ENCODE measurements around the gene RFC3. TPM values are rescaled to one million over a fixed set of nuclear protein-coding genes. Genes with fewer than 3 reads are reported as not detected.

RFC3 gene
- total RNA-seq = 10 to 100 TPM in 1 of 2 donors, 1 to 10 TPM in 1; 8.0 to 18.5 TPM
- polyA plus RNA-seq (ENCODE audit: insufficient read length in 6 of 6) = 10 to 100 TPM; 17.0 to 27.3 (median 22.1) TPM
- long read RNA-seq, donor 1, partial matches to known transcripts = 10 of 14 reads
- long read RNA-seq, donor 1, other reads (novel, unspliced or antisense) = 0 of 14 reads
- long read RNA-seq, donor 2, transcript RFC3-201 (9 exons, 2,402 nt) = major isoform, 7 of 13 reads
- long read RNA-seq, donor 2, partial matches to known transcripts = 6 of 13 reads
- long read RNA-seq, donor 2, other reads (novel, unspliced or antisense) = 0 of 13 reads
- long read RNA-seq, donor 3, transcript RFC3-201 (9 exons, 2,402 nt) = major isoform, 10 of 10 reads
- long read RNA-seq, donor 3, partial matches to known transcripts = 0 of 10 reads
- long read RNA-seq, donor 3, other reads (novel, unspliced or antisense) = 0 of 10 reads
- long read RNA-seq, donor 4, partial matches to known transcripts = 0 of 1 reads
- long read RNA-seq, donor 4, other reads (novel, unspliced or antisense) = 1 of 1 reads
- long read RNA-seq, donor 5, transcript RFC3-201 (9 exons, 2,402 nt) = major isoform, 5 of 12 reads
- long read RNA-seq, donor 5, partial matches to known transcripts = 6 of 12 reads
- long read RNA-seq, donor 5, other reads (novel, unspliced or antisense) = 0 of 12 reads
- long read RNA-seq, donor 6, transcript RFC3-201 (9 exons, 2,402 nt) = major isoform, 13 of 13 reads
- long read RNA-seq, donor 6, partial matches to known transcripts = 0 of 13 reads
- long read RNA-seq, donor 6, other reads (novel, unspliced or antisense) = 0 of 13 reads
- long read RNA-seq, donor 7, partial matches to known transcripts = 0 of 2 reads
- long read RNA-seq, donor 7, other reads (novel, unspliced or antisense) = 0 of 2 reads
- long read RNA-seq, donor 8, transcript RFC3-201 (9 exons, 2,402 nt) = major isoform, 7 of 7 reads
- long read RNA-seq, donor 8, partial matches to known transcripts = 0 of 7 reads
- long read RNA-seq, donor 8, other reads (novel, unspliced or antisense) = 0 of 7 reads
- long read RNA-seq, donor 9 = 0 reads
- long read RNA-seq, donor 10, partial matches to known transcripts = 1 of 1 reads
- long read RNA-seq, donor 10, other reads (novel, unspliced or antisense) = 0 of 1 reads
- long read RNA-seq, donor 11, partial matches to known transcripts = 0 of 5 reads
- long read RNA-seq, donor 11, other reads (novel, unspliced or antisense) = 0 of 5 reads
- long read RNA-seq, donor 12, partial matches to known transcripts = 0 of 4 reads
- long read RNA-seq, donor 12, other reads (novel, unspliced or antisense) = 0 of 4 reads

- H3K36me3 ChIP-seq = no peaks in the 10 kb centered on the region
- H3K27ac ChIP-seq = peak within 1 kb of the TSS; percentile 20 to 78
- intact Hi-C loops (cut with DNase I) = no loop called here
- DNase-seq (peak; percentile 95 to 97 (median 96)), ATAC-seq (peak; percentile 95)
- peak within 1 kb of the TSS; percentile 73 to 78 for H3K4me3 ChIP-seq
- H3K27me3 ChIP-seq = no peaks in the 10 kb centered on the region
- peaks cover 0 to 9% of the 10 kb centered on the region in 2 donors for H3K4me1 ChIP-seq
- H3K9me3 ChIP-seq = no peaks in the 10 kb centered on the region
- TF ChIP-seq CTCF (IDR thresholded peaks at IDR 0.05) = no peak
These were observed at the start of gene RFC3 for GRCh38 chr13:33817901-33818706. Gene RFC3, plus strand, starts transcription at chr13:33818149. Its CDS starts 30 bp downstream, at chr13:33818179.

GRCh38 chr13:33771296-33771695 lies 46.7 kb upstream of the RFC3 start:
- ATAC-seq = no peak
- no peak for DNase-seq
- H3K4me1 ChIP-seq = no peaks in the 10 kb centered on the region
- H3K27ac ChIP-seq = no peak overlapping the region
- intact Hi-C loops (cut with DNase I) = no loop called here
- H3K36me3 ChIP-seq = no peaks in the 10 kb centered on the region
- no peaks in the 10 kb centered on the region for H3K9me3 ChIP-seq
- H3K27me3 ChIP-seq = no peaks in the 10 kb centered on the region
- no peak for TF ChIP-seq CTCF (IDR thresholded peaks at IDR 0.05)
- H3K4me3 ChIP-seq = no peak overlapping the region

GRCh38 chr13:33773790-33774462 lies 44.0 kb upstream of the RFC3 start:
- Histone ChIP-seq H3K4me1 (no peaks in the 10 kb centered on the region), H3K27me3 (no peaks in the 10 kb centered on the region), H3K36me3 (no peaks in the 10 kb centered on the region), H3K4me3 (no peak overlapping the region), H3K27ac (no peak overlapping the region), H3K9me3 (no peaks in the 10 kb centered on the region)
- intact Hi-C loops (cut with DNase I) = no loop called here
- DNase-seq (no peak), ATAC-seq (no peak)
- no peak for TF ChIP-seq CTCF (IDR thresholded peaks at IDR 0.05)

- TF ChIP-seq CTCF (IDR thresholded peaks at IDR 0.05) = no peak
- Histone ChIP-seq H3K27me3 (no peaks in the 10 kb centered on the region), H3K27ac (no peak overlapping the region), H3K4me1 (no peaks in the 10 kb centered on the region), H3K36me3 (no peaks in the 10 kb centered on the region), H3K9me3 (no peaks in the 10 kb centered on the region), H3K4me3 (no peak overlapping the region)
- intact Hi-C loops (cut with DNase I) = no loop called here
- ATAC-seq (no peak), DNase-seq (no peak)
These were observed 42.4 kb upstream of the RFC3 start for GRCh38 chr13:33775339-33776108.

Measured in left lung (tissue), 14 donors.